SK-N-MC (cell line): ENCODE measurements around the gene ADCY3.

Source experiments
- EZH2 ChIP-seq: fragments of 200-600 bp; sonication (generic); IDR thresholded peaks from one replicate; pipeline ENCODE4 v1.6.1; 2017; ENCODE audit warnings: antibody characterized with exemption
- FOXP2 ChIP-seq: optimal IDR thresholded peaks from 2 replicates; pipeline ENCODE3; 2011; ENCODE audit warnings: mild to moderate bottlenecking, moderate library complexity; ENCODE audit not compliant: insufficient read depth; ENCODE audit errors: extremely low read length, control extremely low read depth
- POLR2AphosphoS5 ChIP-seq: IDR thresholded peaks from 2 replicates; pipeline ENCODE4 v1.6.1; 2012; ENCODE audit warnings: mild to moderate bottlenecking, low read depth, low read length, borderline replicate concordance

GRCh38 chr2:24883946-24884345, 36.1 kb downstream of the ADCY3 start:
- TF ChIP-seq POLR2AphosphoS5 (no peak), EZH2 (no peak), FOXP2 (no peak)
